Measurements from ENCODE around the gene GRXCR1.

GRCh38 chr4:42905591-42905990 is 13.1 kb downstream of the GRXCR1 start:
- no peak for TF ChIP-seq EZH2phosphoT487 (IDR thresholded peaks at IDR 0.05; ENCODE audit: borderline replicate concordance)
- no peak for TF ChIP-seq CTCF (conservative IDR thresholded peaks at IDR 0.05; ENCODE audit: low read length)

Measured in Loucy (cell line).